ENCODE measurements around the gene APBB1IP.
"Not testable (repeated sequence)": the region's sequence is repeated elsewhere in the genome, so short reads cannot be mapped to it uniquely, and the experiment has no call there.

Gene APBB1IP

DNA sequence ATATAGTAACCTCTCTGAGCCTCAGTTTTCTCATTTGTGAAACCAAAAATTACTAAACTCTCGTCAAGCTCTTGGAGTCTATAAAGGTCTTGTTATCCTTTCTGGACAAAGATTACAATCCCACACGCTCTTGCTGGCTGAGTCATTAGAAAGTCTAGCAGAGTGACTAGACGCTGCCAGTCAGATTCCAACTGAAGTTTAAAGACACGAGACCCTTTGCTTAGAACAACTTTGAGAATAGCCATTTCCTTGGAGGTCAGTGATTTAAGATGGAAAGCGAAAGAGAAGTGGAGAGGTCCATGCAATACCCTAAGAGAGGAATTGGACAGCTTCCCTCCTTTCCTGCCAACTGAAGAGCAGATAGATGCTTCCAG, 119.5 kb downstream of the APBB1IP start:
- no peak for DNase-seq (ENCODE audit: low read depth)

- no peak for DNase-seq (ENCODE audit: low read depth)
Measured at GRCh38 chr10:26566525-26567350, 128.6 kb downstream of the APBB1IP start.

DNA sequence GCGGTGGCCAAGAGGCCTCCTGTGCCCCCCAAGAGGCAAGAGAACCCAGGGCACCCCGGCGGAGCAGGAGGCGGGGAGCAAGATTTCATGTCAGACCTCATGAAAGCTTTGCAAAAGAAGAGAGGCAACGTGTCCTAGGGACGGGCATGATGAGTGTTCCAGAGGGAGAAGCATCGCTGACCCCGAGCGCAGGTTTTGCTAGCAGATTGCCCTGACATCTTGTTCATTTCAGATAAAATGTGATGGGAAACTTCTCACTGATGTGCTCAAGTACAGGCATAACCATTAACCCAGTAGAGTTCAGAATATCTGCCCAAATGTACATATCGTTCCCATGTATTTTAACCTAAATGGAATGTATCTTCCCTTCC, 129.2 kb downstream of the APBB1IP start:
- no peak for DNase-seq (ENCODE audit: low read depth)

DNA sequence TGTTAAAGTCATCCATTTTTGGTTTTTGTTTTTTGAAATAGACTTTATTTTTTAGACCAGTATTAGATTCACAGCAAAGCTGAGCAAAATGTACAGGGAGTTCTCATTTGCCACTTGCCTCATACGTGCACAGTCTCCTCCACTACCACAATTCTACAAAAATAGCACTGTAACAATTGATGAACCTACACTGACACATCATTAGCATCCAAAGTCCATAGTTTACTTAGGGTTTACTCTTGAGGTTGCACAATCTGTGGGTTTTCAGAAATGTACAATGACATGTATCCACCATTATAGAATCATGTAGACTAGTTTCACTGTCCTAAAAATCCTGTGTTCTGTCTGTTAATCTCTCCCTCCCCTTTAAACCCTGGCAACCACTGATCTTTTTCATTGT, 133.5 kb downstream of the APBB1IP start:
- DNase-seq (ENCODE audit: low read depth): no peak

DNA sequence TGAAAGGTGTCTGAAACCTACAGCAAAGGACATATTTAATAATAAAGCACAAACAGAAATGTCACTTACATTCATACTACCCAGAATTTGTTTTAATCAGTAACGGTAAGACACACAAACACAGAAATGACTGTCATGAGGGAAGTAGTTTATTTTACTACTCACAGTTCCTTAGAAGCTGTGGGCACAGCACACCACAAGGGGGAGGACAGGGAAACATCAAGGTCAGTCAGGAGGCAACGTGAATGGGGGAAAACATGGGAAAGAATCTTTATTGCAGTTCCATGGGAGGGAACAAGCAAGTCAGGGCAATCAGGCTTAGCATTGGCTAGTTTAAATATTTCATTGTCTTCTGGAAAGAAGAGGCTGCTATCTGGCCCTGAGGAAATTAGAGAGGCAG, 135.5 kb downstream of the APBB1IP start:
- no peak for DNase-seq (ENCODE audit: low read depth)

DNA sequence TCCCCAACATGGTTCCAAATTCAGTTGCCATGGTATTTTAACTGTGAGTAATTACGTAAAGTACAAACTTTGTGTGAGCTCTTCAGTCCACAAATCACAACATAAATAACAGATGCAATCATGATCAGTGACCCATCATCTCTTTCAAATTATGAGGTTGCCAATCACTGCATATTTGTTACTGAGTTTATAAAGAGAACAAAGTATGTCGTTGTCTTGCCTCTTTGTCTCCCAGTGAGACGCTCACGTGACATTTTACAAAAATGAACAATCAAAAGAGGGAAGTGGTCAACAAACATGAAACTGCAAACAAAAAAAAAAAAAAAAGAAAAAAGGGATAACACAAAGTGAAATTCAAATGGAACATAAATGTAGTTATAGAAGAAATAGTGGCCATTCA, 136.6 kb downstream of the APBB1IP start:
- no peak for DNase-seq (ENCODE audit: low read depth)

DNA sequence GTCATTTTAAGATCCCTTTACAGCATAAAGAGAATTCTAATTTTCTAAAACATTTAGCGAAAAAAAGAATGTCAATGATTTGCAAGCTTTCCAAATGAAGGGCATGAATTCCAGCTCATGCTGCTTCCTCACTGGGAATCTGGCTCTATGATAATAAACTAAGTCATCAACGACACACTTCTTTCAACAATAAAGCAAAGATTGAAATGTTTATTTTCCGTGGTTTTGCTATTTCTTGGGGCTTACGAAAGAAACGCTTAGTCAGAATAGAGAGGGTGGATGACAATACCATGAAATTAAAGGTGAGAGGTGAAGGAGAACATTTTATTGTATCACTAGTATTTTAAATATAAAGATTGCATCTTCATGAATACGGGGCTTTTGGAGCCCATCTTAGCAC, 140.2 kb downstream of the APBB1IP start:
- not testable (repeated sequence) for DNase-seq (ENCODE audit: low read depth)

DNA sequence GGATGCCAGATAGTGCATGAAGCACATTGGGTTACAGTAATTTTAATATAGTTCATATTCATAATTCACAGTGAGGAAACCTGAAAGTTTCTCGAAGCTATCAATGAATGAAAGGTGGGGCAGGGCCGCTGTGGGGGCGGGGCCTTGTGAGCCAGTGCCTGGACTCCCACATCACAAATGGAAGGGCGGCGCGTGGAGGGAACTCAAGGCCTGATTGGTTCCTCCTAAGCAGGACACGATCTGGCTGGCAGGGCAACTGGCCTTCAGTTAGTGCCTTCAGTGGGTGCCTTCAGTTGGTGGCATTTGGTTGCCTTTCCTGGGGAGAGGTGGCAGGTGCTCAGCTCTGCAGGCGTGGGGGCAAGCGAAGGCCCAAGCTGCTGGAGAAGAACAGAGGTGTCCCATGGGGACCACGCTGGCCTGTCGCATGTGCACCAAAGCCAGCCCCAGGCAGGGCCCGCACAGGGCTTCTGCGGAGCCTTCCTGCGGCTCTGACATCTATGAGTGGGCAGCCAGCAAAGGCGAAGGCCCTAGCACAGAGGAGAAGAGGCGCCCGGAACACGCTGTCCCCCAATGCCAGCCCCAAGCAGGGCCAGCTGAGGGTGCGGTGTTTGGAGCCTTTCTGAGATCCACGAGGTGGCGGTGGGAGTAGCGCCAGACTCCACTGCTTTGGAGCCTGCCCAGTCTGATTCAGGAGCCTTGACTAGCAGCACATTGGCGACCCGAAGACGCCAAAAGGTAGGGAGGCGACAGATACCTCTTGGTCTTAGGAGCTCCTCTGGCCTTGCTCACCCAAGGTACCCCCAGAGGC, 141.3 kb downstream of the APBB1IP start:
- DNase-seq (ENCODE audit: low read depth): no peak

GRCh38 chr10:26586211-26586610, 148.1 kb downstream of the APBB1IP start:
- no peak for DNase-seq (ENCODE audit: low read depth)

- DNase-seq (ENCODE audit: low read depth): no peak
Measured at GRCh38 chr10:26588611-26589010, 150.5 kb downstream of the APBB1IP start.

- DNase-seq (ENCODE audit: low read depth): not testable (repeated sequence)
Measured at GRCh38 chr10:26589813-26590212, 151.7 kb downstream of the APBB1IP start.

- DNase-seq (ENCODE audit: low read depth): no peak
Measured at GRCh38 chr10:26593896-26594295, 155.8 kb downstream of the APBB1IP start.

DNA sequence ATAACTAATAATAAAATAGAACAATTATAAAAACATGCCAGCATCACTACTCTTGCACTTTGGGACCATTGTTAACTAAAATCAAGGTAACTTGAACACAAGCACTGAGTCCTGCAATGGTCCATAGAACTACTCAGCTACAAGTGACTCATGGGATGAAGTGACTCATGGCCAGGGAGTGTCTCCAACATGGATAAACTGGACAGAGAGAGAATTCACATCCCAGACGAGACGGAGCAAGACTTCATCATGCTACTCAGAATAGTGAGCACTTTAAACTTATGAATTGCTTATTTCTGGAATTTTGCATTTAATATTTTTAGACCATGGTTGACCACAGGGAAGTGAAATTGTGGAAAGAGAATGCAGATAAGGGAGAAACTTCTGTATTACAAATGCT, 165.1 kb downstream of the APBB1IP start:
- DNase-seq (ENCODE audit: low read depth): not testable (repeated sequence)

GRCh38 chr10:26604320-26605093, 166.4 kb downstream of the APBB1IP start:
- DNase-seq (ENCODE audit: low read depth): not testable (repeated sequence)

DNA sequence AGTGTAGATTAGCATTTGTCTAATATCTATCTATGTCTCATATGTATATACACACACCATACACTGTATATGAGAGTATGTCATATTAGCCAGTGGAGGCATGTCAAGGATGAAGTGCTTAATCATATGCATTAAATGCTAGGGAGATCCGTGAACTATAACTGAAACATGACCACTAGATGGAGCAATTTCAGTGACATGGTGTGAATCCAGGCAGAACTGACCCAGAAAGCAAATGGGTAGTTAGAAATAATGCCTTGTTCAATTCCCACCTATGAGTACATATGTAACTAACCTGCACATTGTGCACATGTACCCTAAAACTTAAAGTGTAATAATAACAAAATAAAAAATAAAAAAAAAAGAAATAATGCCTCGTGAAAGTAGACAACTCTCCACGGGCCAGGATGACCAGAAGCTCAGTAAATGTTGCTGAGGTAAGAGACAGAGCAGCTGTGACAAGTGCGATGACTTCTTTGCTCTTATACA, 168.3 kb downstream of the APBB1IP start:
- not testable (repeated sequence) for DNase-seq (ENCODE audit: low read depth)

DNA sequence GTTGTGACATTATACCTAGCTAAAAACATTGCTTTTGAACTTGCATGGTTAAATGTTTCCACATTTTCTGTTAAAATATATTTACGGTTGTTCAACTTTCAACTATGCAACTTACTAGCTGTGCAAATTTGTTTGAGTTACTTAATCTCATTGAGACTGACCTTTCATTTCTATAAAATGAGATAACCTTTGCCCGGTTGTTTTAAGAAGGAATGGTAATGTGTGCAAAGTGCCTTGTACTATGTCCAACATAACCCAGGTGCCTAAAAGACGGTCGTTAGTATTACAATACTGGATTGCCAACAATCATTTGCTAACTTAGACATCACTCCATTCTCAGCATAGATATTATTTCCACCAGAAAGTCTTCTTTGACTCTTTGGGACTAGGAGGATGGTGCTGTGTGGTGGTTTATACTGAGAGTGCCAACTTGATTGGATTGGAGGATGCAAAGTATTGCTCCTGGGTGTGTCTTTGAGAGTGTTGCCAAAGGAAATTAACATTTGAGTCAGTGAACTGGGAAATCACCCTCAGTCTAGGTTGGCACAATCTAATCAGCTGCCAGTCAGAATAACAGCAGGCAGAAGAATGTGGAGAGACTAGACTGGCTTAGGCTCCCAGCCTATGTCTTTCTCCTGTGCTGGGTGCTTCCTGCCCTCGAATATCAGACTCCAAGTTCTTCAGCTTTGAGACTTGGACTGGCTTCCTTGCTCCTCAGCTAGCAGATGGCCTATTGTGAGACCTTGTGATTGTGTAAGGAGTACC, 174.2 kb downstream of the APBB1IP start:
- DNase-seq (ENCODE audit: low read depth): no peak
